Ammon's horn (tissue), 1 donor: ENCODE measurements around the gene OR2W3.

Experiments
- DNase-seq: peaks from one replicate; pipeline ENCODE4 v3.0.0-alpha.2; 2016; ENCODE audit warnings: low spot score

Gene OR2W3

DNA sequence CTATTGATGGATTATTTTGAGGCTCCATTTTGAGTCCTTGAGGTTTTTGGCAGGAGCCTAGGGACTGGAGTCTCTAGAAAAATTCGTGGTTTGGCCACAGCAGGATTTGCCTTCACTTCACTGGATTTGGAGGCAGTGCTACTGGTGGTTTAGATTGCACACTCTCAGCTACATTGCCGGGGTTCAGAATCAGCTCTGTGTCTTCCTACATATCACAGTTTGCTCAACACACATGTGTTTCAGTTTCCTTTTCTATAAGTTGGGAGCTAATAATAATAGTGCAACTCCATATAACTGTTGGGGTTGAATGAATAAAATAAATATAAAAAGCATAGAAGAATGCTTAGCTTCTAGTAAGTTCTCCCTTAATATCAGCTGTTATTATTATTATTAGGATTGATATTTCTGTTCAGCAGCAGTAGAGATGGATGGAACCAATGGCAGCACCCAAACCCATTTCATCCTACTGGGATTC, at the start of gene OR2W3:
OR2W3 (plus strand) TSS at position 425 of the 475 bp plus-strand sequence; CDS start at position 425, 0 bp downstream.
- DNase-seq: no peak

DNA sequence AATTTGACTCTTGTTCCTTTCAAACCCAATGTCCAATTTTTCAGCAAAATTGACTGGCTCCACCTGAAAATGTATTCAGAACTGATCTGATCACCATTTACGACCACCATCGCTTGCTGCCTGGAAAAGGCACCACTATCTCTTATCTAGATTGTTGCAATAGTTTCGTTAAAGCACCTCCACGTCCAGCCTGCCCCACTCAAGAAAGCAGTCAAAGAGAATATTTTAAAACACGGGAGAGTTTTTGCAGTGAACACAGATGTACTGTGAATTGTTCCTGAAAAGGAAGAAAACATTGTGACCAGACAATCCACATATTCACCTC, 49.7 kb upstream of the OR2W3 start:
- no peak for DNase-seq

DNA sequence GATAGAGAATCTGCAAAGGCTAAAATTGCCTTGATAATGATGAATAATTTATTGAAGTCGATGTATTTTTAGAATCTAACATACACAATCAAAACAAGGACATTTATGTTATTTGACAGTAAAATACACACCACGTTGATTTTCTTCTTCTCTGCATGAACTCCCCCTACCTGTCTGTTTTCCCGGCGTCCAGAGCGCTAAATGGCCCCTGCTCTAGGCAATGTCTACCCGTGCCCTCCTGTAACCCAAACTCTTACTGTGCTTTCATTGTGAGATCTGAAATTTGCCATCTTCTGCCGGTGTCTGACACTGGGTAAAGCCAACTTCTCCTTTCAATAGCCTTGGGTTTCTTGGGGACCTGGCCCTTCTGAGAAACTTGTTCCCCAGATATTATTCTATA, 47.0 kb upstream of the OR2W3 start:
- no peak for DNase-seq

- no peak for DNase-seq
Measured at GRCh38 chr1:247849616-247850015, 45.8 kb upstream of the OR2W3 start.

GRCh38 chr1:247854899-247855545, 40.4 kb upstream of the OR2W3 start:
- DNase-seq: no peak

GRCh38 chr1:247855911-247856310, 39.5 kb upstream of the OR2W3 start:
- no peak for DNase-seq

DNA sequence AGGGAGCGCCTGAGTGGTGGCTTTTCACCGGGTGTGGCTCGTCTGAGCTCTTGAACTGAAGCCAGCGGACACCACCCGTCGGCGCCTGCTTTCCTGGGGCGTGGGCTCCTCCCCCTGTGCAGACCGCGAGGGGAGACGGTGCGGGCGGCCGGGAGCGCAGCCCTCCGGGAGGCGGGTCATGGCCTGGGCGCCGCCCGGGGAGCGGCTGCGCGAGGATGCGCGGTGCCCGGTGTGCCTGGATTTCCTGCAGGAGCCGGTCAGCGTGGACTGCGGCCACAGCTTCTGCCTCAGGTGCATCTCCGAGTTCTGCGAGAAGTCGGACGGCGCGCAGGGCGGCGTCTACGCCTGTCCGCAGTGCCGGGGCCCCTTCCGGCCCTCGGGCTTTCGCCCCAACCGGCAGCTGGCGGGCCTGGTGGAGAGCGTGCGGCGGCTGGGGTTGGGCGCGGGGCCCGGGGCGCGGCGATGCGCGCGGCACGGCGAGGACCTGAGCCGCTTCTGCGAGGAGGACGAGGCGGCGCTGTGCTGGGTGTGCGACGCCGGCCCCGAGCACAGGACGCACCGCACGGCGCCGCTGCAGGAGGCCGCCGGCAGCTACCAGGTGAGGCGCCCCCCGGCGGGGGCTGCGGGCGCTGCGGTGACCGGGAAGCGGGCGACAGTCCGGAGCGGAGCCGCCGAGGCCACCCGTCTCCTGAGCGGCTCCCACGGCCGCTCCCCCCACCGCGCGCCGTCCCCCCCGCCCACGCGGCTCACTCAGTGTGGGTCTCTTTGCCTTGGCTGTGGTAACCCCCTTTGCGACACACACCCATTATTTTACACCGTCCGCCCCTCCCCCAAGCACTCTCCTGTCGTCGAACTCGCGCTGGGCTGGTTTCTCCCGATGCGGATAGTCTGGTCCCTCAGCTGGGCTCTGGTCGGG, 38.1 kb upstream of the OR2W3 start, which contains the start of gene TRIM58:
TRIM58 (plus strand) TSS at position 119 of the 916 bp plus-strand sequence; CDS start at position 179, 60 bp downstream.
- no peak for DNase-seq

DNA sequence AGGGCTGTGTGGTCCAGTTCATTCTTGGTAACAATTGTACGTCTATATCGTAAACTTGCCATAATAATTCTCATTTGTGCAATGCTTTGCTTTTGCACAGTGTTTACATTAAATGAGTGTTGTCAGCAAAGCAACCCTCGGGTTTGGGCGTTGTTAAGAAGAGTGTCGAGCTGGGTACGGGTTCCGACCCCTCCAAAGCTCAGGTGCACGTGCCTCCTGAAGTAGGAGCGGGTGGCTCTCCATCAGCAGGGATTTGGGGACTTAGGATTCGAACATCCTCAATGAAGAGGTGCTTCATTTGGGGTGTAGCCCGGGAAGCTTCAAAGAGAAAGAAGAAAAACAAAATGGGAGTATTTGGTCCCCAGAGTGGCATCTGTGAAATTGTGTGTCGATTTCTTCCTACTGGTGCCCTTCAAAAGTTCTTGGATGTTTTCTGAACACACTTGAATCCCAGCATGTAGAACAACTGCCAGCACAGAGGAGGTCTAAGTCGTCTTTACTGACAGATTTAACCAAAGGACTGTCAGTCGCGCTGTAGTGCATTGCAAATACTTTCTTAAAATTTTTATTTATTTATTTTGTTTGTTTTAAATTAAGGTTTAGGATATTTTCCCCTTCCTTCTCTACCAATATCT, 37.3 kb upstream of the OR2W3 start:
- no peak for DNase-seq

- DNase-seq: no peak
Measured at GRCh38 chr1:247862756-247863155, 32.6 kb upstream of the OR2W3 start.

GRCh38 chr1:247864644-247865043, 30.7 kb upstream of the OR2W3 start:
- no peak for DNase-seq

GRCh38 chr1:247865416-247865815, 30.0 kb upstream of the OR2W3 start:
- no peak for DNase-seq

- DNase-seq: no peak
Measured at GRCh38 chr1:247883346-247883745, 12.0 kb upstream of the OR2W3 start.

- peak; percentile 44 for DNase-seq
Measured at GRCh38 chr1:247884797-247885413, 10.5 kb upstream of the OR2W3 start.

- no peak for DNase-seq
Measured at GRCh38 chr1:247895976-247896375, 589 bp downstream of the OR2W3 start.

- DNase-seq: no peak
Measured at GRCh38 chr1:247904122-247904521, 8.7 kb downstream of the OR2W3 start.

- no peak for DNase-seq
Measured at GRCh38 chr1:247905181-247905580, 9.8 kb downstream of the OR2W3 start.

GRCh38 chr1:247905910-247906503, 10.6 kb downstream of the OR2W3 start:
- DNase-seq: no peak

DNA sequence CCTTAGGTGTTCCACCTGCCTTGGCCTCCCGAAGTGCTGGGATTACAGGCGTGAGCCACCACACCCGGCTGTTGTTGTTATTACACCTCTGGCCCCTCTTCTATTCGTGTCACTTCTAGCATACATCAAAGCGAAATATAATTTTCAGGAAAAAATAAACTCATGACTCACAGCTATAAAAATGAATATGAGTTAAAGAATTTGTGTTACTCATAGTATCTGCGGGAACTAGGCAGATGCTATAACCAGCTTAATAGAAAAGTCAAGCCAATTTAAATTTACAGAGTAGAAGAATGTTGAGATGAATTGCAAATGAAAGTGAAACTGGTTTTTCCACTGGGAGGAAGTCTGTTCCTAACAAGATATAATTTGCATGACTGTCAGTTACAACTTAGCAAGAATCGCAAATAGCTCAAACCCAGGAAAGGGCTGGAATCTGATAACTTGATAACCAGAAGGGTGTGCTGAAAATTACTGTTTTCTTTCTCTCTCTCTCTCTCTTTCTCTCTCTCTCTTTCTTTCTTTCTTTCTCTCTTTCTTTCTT, 11.2 kb downstream of the OR2W3 start:
- DNase-seq: peak; percentile 19

- no peak for DNase-seq
Measured at GRCh38 chr1:247908766-247909165, 13.4 kb downstream of the OR2W3 start.

- DNase-seq: no peak
Measured at GRCh38 chr1:247913786-247914185, 18.4 kb downstream of the OR2W3 start.

DNA sequence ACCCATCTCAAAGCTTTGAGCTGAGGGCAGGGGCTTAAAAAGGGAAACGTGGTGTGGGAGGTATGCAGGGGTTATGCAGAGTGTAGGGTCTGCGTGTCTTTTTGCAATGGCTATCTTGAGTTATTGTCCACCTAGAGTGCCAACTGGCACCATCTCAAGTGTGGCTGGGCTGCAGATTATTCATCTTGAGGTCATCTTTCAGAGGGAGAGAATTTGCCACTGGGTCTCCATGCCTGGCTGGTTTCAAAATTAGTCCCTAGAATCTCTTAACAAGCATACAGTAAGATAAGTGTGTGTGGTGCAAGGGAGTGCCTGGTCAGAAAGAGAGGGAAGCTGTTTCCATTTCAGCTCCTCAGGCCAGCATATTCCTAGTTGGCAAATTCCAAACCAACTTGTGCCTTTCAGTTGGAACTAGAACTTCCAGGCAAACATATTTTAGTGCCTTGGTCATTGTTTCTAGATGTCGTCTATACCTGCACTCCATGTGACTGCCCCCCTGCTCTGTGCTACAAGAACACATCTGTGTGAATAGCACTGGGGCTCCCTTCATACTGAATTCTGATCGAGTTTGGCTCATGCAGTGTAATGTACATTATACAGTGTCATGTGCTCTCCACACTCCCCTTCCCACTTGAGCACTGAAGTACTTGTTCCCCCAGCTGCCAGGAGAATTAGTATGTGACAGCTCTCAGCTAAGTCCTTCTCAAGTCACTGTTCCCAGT, 19.7 kb downstream of the OR2W3 start:
- no peak for DNase-seq
